SJCRH30 (cell line): Measurements from ENCODE around the gene TGM2. TPM values are rescaled to one million over a fixed set of nuclear protein-coding genes. Genes with fewer than 3 reads are reported as not detected.
A peak's percentile ranks its signal among the peaks of the same experiment; 100 is the strongest.

Source experiments
- DNase-seq, 2 experiments: peaks; one replicate each; pipeline ENCODE4 v3.0.0-alpha.2; 2015 to 2020
- H3K27ac ChIP-seq: fragments of 250-450 bp; sonication (Bioruptor Pico); 2 replicates; pipeline ENCODE4 v1.5.1; 2020; ENCODE audit warnings: mild to moderate bottlenecking, moderate library complexity
- H3K27me3 ChIP-seq: fragments of 250-450 bp; sonication (Bioruptor Pico); 2 replicates; pipeline ENCODE4 v1.5.1; 2020; ENCODE audit warnings: mild to moderate bottlenecking, moderate library complexity
- H3K36me3 ChIP-seq: fragments of 250-450 bp; sonication (Bioruptor Pico); 2 replicates; pipeline ENCODE4 v1.5.1; 2020; ENCODE audit warnings: mild to moderate bottlenecking, moderate library complexity
- H3K4me1 ChIP-seq: fragments of 250-450 bp; sonication (Bioruptor Pico); 2 replicates; pipeline ENCODE4 v1.5.1; 2020; ENCODE audit warnings: mild to moderate bottlenecking, moderate library complexity
- H3K4me3 ChIP-seq: fragments of 250-450 bp; sonication (Bioruptor Pico); 2 replicates; pipeline ENCODE4 v1.5.1; 2020; ENCODE audit warnings: mild to moderate bottlenecking, moderate library complexity
- H3K9me3 ChIP-seq: fragments of 250-450 bp; sonication (Bioruptor Pico); replicated peaks from 2 replicates; pipeline ENCODE4 v1.5.1; 2020; ENCODE audit warnings: mild to moderate bottlenecking, moderate library complexity
- total RNA-seq: library from RNA; depleted of rRNA; stranded (reverse); fragments of >200 nt; shearing (Covaris generic); gene quantifications from 2 replicates; pipeline ENCODE4 v1.2.3, GENCODE V29; 2014

TGM2 gene
- total RNA-seq, 1 experiment from 2014 or later = 0.10 TPM

DNA sequence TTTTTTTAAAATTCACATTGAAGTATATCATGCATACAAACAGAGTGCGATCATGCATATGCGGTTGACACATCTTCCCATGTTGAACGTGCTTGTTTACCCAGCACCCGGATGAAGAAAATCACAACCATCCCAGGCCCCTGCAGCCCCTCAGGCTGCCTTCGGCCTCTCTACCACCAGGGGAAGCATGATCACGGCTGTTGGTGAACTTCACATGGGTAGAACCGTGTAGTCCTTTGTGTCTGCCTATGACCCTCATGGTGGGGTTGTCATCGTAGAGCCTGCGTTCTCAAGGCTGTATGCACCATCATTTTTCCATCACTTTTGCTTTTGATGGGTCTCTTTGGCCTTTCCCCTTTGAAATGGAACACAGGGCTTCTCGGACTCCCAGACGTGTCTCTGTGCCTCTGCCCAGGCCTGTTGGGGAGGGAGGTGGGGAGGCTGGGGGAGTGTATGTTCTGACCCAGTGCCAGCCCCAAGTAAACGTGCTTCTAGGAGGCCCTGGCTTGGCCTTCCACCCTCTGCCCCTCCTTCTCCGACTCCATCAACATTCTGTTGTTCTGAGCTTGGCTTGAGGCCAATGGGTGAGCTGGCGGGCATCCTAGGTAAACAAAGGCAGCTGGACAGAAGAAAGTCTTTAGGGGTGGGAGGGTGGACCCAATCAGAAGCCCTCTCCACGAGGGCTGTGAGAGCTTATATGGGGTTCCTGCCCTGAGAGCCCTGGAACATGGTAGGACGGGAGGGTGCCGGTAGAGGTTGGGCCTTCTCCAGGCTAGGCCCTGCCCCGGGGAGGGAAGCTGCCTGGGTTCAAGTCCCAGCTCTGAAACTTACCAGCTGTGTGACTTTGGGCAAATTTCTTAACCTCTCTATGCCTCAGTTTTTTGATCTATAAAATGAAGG, 39.7 kb downstream of the TGM2 start:
- Histone ChIP-seq H3K27ac (peak overlapping the region; percentile 35; the same call in 1 of the 2 replicates), H3K36me3 (no peaks in the 10 kb centered on the region), H3K9me3 (no peaks in the 10 kb centered on the region), H3K4me1 (peaks cover 37% of the 10 kb centered on the region), H3K27me3 (no peaks in the 10 kb centered on the region), H3K4me3 (no peak overlapping the region)
- peak; percentile 90 to 92 for DNase-seq

DNA sequence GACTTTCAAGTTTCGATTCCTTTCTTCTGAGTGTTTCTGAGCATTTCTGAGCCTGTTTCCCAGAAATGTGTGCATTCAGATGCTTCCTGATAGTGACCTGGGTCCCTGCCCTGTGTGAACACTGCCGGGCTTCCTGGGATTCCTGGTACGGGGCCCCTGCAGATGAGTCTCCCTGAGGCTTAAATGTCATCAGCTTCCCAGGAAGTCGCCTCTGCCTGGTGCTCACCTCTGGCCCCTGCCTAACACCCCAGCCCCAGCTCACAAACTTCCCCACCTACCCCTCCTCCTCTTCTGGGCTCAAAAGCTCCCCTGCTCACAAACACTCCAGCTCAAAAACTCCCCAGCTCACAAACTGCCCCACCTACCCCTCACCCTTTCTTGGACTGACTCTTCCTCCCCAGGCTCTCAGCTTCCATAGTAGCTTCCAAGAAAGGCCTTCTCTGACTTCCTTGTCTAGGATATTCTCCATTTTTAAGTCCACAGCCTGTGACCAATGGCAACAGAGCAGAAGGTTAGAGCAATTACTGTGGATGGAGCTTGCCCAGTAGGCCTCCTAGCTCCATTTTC, 42.0 kb downstream of the TGM2 start:
- Histone ChIP-seq H3K27ac (no peak overlapping the region), H3K9me3 (no peaks in the 10 kb centered on the region), H3K4me1 (peaks cover 38% of the 10 kb centered on the region), H3K4me3 (no peak overlapping the region), H3K27me3 (no peaks in the 10 kb centered on the region), H3K36me3 (no peaks in the 10 kb centered on the region)
- peak in 1 of 2 experiments; percentile 54 for DNase-seq

DNA sequence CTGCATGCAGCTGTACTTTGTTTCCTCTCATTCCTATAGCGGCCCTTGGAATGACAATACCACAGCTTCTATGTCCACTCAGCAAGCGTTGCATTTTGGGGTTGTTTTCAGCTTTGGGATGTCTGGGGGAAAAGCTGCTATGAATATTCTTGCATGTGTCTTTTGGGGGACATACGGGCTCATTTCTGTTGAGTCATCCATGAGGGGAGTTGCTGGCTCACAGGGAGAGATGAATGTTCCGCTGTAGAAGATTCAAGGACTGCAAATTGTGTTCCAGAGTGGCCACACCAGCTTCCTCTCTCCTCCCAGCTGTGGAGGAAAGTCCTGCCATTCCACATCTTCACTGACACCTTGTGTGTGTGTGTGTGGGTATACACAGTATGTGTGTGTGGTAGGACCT, 43.3 kb downstream of the TGM2 start:
- Histone ChIP-seq H3K9me3 (0 out of 2 replicates have a peak, but pooled peaks cover 5% of the 10 kb centered on the region), H3K4me3 (no peak overlapping the region), H3K36me3 (no peaks in the 10 kb centered on the region), H3K27ac (no peak overlapping the region), H3K4me1 (peaks cover 39% of the 10 kb centered on the region), H3K27me3 (no peaks in the 10 kb centered on the region)
- no peak for DNase-seq

DNA sequence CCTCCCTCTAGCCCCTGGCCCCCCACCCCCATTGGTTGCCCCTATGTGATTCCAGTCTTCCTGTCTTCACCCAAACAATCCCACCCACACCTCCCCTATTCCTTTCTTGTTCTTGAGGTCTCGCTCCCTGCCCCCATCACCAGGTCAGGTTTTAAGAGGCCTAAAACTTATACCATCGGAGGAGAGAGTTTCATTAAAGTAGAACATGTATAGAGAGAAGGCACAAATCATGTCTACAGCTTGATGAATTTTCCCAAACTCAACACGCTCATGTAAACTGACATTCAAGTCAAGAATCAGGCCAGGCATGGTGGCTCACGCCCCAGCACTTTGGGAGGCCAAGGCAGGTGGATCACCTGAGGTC, 44.5 kb downstream of the TGM2 start:
- Histone ChIP-seq H3K36me3 (no peaks in the 10 kb centered on the region), H3K4me1 (peaks cover 28% of the 10 kb centered on the region), H3K27me3 (no peaks in the 10 kb centered on the region), H3K4me3 (no peak overlapping the region), H3K27ac (no peak overlapping the region), H3K9me3 (0 out of 2 replicates have a peak, but pooled peaks cover 5% of the 10 kb centered on the region)
- DNase-seq = no peak

DNA sequence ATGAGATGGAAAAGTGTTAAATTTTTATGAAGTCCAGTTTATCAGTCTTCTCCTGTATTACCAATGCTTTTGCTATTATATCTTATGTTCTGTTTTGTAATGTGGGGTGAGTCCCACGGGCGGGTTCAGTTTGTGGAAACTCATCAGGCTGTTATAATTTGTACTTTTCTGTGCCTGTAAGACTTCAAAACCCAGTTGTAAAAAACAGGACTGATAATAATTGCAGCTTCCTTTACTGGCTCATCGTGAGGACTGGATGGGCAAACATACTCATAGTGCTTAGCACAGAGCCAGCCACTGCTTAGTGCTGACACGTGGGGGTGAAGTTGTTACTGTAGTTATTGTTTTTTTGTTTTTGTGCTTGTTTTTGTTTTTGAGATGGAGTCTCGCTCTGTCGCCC, 45.6 kb downstream of the TGM2 start:
- no peak overlapping the region for H3K27ac ChIP-seq
- no peaks in the 10 kb centered on the region for H3K27me3 ChIP-seq
- H3K9me3 ChIP-seq = 0 out of 2 replicates have a peak, but pooled peaks cover 5% of the 10 kb centered on the region
- no peak for DNase-seq
- H3K4me3 ChIP-seq = no peak overlapping the region
- H3K4me1 ChIP-seq = peaks cover 18% of the 10 kb centered on the region
- H3K36me3 ChIP-seq = no peaks in the 10 kb centered on the region

DNA sequence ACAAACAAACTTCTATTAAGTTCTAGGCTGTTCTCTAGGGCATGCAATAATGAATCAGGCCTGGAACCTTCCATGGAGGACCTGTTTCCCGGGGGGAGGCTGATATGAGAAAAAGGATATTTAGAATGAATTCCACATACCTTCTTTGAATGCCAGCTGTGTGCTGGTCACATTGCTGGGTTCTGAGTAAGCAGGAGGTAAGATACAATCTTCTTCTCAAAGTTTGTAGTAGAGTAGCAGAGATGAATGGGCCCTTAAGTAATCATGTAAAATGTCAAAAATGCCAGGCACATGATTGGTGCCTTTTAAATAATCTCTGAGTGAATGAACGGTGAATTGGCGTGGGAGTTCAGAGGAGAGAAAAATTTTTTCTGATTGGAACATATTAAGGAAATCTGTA, 47.4 kb downstream of the TGM2 start:
- peaks cover 30% of the 10 kb centered on the region for H3K4me1 ChIP-seq
- peak; percentile 39 to 48 for DNase-seq
- H3K27ac ChIP-seq = 0 out of 2 replicates have a peak overlapping the region, but pooled peaks have one; percentile 3

DNA sequence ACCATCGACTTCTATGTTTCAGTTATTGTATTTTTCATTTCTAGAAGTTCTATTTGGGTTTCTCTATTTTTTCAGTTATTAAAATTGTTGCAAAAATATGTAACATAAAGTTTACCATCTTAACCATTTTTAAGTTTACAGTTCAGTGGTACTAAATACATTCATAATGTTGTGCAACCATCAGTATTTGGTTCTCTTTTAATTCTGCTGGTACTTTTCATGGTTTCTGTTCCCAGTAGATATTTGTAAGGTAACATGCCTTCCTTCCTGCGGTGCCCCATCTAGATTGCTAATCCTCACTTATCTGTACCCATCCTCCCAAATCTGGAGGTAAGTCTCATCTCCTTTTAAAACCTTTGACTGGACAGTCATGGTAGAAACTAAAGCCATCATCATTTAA, 47.9 kb downstream of the TGM2 start:
- Histone ChIP-seq H3K9me3 (0 out of 2 replicates have a peak, but pooled peaks cover 5% of the 10 kb centered on the region), H3K27ac (no peak overlapping the region), H3K36me3 (no peaks in the 10 kb centered on the region), H3K27me3 (no peaks in the 10 kb centered on the region), H3K4me1 (peaks cover 33% of the 10 kb centered on the region), H3K4me3 (no peak overlapping the region)
- DNase-seq = no peak

More for the DNA sequence above, 47.4 kb downstream of the TGM2 start:
- Histone ChIP-seq H3K9me3 (0 out of 2 replicates have a peak, but pooled peaks cover 5% of the 10 kb centered on the region), H3K36me3 (no peaks in the 10 kb centered on the region), H3K4me3 (no peak overlapping the region), H3K27me3 (no peaks in the 10 kb centered on the region)

DNA sequence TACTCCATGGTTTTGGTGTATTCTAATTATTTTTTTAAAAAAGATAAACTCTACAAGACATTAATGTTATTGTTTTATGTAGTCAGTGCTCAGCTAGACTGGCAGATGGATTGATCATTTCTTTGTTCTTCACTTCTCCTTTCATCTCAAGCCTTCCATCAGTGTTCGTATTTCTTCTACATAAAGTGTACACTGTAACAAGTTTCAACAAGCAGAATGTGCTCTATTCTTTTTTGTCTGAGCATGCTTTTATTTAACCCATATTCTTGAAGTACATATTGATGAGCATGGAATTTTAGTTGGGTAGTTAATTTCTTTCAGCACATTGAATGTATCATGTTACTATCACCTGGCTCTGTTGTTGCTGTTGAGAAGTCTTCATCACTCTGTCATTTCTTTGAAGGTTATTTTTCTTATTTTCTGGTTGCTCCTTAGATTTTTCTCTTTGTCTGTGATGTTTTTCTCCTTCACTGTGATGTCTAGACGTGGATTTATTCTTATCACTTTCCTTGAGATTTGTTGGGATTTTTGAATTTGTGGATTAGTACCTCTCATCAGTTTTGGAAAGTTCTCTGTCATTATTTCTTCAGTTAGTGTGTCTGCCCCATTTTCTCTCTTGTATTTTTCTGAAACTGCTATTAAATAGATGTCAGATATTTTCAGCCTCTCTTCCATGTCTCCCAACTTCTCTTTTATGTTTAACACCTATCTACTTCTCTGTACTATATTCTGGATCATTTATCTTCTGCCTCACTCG, 48.5 kb downstream of the TGM2 start:
- Histone ChIP-seq H3K9me3 (0 out of 2 replicates have a peak, but pooled peaks cover 5% of the 10 kb centered on the region), H3K27me3 (no peaks in the 10 kb centered on the region), H3K27ac (no peak overlapping the region), H3K4me1 (peaks cover 39% of the 10 kb centered on the region), H3K36me3 (no peaks in the 10 kb centered on the region), H3K4me3 (no peak overlapping the region)
- DNase-seq = no peak

DNA sequence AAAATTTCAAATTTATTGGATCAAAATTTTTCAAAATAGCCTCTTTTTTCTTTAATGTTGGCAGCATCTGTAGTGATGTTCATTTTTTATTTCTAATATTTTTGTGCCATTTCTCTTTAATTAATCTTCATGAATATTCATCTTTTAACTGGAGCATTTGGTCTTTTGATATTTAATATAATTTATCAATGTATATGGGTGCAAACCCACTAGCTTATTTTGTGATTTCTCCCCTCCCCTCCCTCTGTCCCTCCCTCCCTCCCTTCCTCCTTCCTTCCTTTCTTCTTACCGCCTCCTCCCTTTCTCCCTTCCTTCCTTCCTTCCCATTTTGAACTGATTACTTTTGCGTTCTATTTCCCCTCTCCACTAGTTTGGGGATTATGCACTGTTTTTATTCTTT, 49.2 kb downstream of the TGM2 start:
- Histone ChIP-seq H3K4me1 (peaks cover 46% of the 10 kb centered on the region), H3K4me3 (no peak overlapping the region), H3K36me3 (no peaks in the 10 kb centered on the region), H3K27me3 (no peaks in the 10 kb centered on the region), H3K9me3 (0 out of 2 replicates have a peak, but pooled peaks cover 5% of the 10 kb centered on the region), H3K27ac (no peak overlapping the region)
- no peak for DNase-seq

DNA sequence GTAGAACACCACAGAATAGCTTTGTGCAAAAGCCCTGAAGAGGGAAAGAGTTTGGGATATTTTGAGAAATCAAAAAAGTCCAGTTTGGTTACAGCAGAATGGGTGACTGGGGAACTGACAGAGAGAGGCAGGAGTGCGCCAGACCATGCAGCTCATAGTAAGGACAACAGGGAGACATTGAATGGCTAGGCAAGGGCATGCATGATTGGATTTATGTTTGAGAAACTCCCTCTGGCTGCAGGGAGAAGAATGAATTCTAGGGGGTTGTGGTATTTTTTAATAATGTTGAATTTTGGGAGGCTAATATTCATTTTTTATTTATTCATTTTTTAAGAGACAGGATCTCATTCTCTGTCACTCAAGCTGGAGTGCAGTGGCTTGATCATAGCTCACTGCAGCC, 49.9 kb downstream of the TGM2 start:
- Histone ChIP-seq H3K27ac (no peak overlapping the region), H3K36me3 (no peaks in the 10 kb centered on the region), H3K27me3 (no peaks in the 10 kb centered on the region), H3K9me3 (0 out of 2 replicates have a peak, but pooled peaks cover 5% of the 10 kb centered on the region), H3K4me1 (peaks cover 53% of the 10 kb centered on the region), H3K4me3 (no peak overlapping the region)
- no peak for DNase-seq

DNA sequence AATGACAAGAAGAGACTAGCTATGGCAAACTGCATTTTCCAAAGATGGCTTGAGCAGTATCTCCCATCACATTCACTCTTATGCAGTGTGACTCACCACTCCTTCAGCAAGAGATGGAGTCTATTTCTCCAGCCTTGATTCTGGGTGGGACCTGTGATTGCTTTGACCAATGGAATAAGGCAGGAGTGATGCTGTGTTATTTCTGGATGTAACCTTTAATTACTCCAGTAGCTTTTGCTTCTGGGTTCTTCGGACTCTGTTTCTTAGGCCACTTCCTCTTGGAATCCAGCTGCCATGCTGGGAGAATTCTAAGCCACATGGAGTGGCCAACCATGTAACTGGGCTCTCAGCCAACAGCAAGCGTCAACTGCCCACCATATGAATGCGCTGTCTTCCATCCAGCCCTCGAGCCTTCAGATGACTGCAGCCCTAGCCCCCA, 50.7 kb downstream of the TGM2 start:
- H3K4me1 ChIP-seq = peaks cover 61% of the 10 kb centered on the region
- no peak overlapping the region for H3K4me3 ChIP-seq
- no peak overlapping the region for H3K27ac ChIP-seq
- H3K36me3 ChIP-seq = no peaks in the 10 kb centered on the region
- DNase-seq = peak in 1 of 2 experiments; percentile 53
- H3K9me3 ChIP-seq = 0 out of 2 replicates have a peak, but pooled peaks cover 5% of the 10 kb centered on the region
- no peaks in the 10 kb centered on the region for H3K27me3 ChIP-seq

DNA sequence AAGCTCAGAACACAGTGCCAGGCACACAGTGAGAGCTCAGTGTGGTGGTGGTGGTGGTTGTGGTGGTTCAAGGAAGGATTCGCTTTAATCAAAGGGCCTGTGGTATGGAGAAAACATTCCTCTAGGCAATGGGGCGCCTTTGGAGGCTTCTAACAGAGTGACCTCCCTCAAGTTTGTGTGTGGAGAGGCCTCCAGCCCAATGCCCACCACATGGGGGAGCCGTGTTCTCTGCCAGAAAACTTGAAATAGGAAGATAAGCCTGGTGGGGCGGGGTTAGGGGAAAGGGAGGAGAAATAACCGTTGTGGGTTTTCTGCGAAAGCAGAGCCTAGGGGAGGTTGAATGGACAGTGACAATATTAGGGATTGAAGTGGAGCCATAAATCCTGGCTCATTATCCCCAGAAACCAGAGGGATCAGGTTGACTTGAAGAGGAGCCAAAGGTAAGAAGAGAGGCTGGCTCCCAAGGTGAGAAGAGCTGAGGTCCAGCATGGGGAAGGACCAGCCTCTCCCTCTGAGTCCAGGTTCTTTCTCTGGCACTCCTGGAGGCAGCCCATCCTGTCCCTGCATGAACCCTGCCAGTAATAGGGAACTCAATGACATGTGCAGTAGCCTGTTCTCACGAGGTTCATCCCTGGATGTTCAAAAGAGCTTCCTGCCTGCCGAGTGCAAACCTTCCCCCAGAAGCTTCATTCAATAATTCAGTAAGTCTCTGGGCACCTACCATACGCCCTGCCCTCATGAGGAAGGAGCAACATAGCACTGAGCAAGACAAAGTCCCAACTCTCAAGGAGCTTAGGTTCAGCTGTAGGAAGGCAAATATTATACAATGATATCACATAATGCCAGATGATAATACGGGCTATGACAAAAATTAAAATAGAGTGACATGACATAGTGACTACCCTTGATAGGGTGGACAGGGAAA, 51.4 kb downstream of the TGM2 start:
- Histone ChIP-seq H3K4me3 (no peak overlapping the region), H3K27ac (no peak overlapping the region), H3K36me3 (no peaks in the 10 kb centered on the region), H3K9me3 (0 out of 2 replicates have a peak, but pooled peaks cover 5% of the 10 kb centered on the region), H3K4me1 (peaks cover 69% of the 10 kb centered on the region), H3K27me3 (no peaks in the 10 kb centered on the region)
- peak; percentile 83 to 87 for DNase-seq

DNA sequence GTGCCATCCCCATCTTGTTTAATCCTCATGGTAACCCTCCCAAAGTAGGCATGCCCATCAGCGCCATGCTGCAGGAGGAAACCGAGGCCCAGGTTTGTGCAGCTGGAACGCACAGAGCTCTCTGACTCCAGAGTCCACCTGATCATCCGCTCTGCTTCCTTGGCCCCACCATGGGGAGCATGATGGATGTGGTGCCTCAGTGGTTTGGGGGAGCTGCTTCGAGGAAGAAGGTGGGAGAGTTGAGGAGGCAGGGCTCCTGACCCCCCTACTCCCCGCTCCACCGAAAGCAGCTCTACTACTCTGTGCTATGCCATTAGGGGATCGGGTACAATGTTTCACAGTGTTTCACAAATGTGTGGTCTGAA, 52.2 kb downstream of the TGM2 start:
- 0 out of 2 replicates have a peak, but pooled peaks cover 5% of the 10 kb centered on the region for H3K9me3 ChIP-seq
- H3K4me3 ChIP-seq = no peak overlapping the region
- H3K27me3 ChIP-seq = no peaks in the 10 kb centered on the region
- H3K36me3 ChIP-seq = no peaks in the 10 kb centered on the region
- H3K27ac ChIP-seq = no peak overlapping the region
- H3K4me1 ChIP-seq = peaks cover 73% of the 10 kb centered on the region
- DNase-seq = no peak
